SHP77 treated with DMSO at 0.1 percent for 48 hours (cell line): Measurements from ENCODE around the gene RPH3AL.
"Not testable (repeated sequence)": the region's sequence is repeated elsewhere in the genome, so short reads cannot be mapped to it uniquely, and the experiment has no call there.

Experiments used
- DNase-seq: peaks from one replicate; lab custom pipeline; 2025; lab: John Stamatoyannopoulos, UW

RPH3AL gene

DNA sequence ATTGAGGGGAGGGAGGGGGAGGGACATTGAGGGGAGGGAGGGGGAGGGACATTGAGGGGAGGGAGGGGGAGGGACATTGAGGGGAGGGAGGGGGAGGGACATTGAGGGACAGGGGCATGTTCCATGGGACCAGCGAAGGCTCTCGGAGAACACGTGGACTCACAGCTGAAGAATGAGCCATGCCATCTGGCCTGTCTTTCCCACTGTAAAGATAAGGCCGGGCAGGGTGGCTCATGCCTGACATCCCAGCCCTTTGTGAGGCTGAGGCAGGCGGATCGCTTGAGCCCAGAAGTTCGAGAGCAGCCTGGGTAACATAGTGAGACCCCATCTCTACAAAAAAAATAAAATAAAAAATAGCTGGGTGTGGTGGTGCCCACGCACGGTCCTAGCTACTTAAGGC lies 32.5 kb downstream of the RPH3AL start:
- DNase-seq: no peak

DNA sequence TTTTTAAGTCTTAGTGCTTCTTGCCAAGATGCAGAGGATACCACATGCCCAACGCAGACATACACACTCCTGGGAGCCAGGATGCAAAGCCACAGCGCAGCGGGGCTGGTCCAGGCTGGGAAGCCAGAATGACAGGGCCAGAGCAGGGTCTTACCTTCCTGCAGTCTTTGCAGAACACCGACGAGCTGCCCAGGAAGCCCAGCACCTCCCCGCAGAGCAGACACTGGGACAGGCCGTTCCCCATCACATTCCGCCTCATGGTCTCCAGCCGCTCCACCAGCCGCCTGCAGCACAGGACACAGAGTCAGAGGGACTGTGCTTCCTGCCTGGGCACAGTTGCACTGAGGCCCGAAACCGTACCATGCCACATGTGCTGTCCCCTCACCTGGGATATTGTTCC lies 33.3 kb downstream of the RPH3AL start:
- DNase-seq: no peak

DNA sequence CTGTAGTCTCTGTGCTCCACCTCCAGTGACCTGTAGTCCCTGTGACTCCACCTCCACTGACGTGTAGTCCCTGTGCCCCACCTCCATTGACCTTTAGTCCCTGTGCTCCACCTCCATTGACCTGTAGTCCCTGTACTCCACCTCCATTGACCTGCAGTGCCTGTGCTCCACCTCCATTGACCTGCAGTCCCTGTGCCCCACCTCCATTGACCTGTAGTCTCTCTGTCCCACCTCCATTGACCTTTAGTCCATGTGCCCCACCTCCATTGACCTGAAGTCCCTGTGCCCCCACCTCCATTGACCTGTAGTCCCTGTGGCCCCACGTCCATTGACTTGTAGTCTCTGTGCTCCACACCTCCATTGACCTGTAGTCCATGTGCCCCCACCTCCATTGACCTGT lies 35.5 kb downstream of the RPH3AL start:
- not testable (repeated sequence) for DNase-seq

DNA sequence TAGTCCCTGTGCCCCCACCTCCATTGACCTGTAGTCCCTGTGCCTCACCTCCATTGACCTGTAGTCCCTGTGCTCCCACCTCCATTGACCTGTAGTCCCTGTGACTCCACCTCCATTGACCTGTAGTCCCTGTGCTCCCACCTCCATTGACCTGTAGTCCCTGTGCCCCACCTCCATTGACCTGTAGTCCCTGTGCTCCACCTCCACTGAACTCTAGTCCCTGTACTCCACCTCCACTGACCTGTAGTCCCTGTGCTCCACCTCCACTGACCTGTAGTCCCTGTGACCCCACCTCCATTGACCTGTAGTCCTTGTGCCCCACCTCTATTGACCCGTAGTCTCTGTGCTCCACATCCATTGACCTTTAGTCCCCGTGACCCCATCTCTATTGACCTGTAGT lies 37.2 kb downstream of the RPH3AL start:
- not testable (repeated sequence) for DNase-seq

DNA sequence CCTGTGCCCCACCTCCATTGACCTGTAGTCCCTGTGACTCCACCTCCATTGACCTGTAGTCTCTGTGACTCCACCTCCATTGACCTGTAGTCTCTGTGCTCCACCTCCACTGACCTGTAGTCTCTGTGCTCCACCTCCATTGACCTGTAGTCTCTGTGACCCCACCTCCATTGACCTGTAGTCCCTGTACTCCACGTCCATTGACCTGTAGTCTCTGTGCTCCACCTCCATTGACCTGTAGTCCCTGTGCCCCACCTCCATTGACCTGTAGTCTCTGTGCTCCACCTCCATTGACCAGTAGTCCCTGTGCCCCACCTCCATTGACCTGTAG lies 38.0 kb downstream of the RPH3AL start:
- DNase-seq: not testable (repeated sequence)

DNA sequence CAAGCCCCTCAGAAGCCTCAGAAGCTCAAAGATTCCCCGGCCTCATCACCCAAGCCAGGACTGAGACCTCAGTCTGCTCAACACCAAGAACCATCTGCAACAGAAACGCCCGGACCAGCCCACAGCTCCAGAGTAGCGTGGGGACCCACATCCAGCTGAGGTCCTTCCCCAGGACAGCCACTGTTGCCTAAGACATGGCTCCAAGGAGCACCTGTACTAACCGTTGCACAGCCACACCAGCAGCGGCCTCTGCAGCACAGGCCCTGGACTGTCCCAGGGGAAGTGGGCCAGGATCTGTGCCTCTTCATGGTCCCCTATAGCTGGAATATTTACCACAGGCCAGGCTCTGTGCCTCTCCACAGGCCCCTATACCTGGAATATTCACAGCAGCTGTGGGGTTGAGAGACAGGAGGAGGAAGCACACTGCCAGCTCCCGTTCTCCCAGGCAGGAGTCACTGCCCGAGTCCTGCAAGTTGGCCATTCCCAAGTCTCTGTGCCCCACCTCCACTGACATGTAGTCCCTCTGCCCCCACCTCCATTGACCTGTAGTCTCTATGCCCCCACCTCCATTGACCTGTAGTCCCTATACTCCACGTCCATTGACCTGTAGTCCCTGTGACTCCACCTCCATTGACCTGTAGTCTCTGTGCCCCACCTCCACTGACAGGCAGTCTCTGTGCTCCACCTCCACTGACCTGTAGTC lies 38.5 kb downstream of the RPH3AL start:
- DNase-seq: no peak

DNA sequence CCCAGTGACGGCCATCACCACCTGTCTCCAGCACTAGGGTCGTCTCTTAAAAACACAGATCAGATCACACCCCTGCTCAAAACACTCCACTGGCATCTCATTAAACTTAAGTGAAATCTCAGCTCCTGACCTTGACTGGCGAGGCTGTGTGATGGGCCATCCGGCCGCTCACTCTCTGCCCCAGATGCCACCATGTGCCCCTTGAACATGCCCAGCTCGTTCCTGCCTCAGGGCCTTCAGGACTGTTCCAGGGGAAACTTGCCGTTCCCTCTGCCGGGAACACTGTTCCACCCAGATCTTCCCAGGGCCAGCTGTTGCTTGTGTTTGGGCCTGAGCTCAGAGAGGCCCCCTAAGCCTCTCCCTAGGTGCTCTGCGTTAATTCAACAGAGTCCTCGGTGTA lies 39.4 kb downstream of the RPH3AL start:
- DNase-seq: no peak

GRCh38 chr17:312476-313148 lies 40.0 kb downstream of the RPH3AL start:
- DNase-seq: no peak

DNA sequence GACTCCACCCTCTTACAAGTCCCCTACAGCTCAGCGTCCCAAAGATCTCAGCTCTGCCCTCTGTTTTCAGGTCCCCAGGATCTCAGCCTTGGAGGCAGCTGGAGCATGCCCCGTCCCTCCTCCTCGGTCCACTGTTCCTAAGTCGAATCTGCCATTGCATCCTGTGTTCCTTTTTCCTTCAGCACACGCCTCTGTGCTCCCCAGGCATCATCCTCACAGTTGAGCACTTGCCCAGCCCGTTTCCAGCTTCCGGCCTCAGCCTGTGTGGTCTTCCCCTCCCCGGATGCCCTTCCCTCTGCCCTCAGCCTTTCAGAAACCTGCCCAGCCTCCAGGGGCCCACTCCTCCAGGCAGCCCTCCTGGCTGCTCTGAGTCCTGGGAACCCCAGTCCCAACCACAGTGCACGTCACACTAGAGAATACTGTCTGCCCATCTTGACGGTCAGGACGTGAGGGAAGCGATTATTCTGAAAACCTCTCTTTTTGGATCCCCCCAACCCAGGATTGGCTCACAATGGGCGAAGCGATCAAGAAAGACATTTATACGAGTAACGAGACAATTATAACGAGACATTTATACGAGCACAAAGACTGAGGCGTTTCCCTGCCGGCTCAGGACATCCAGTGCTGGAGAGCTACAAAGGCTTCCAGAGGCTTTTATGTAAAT lies 41.4 kb downstream of the RPH3AL start:
- DNase-seq: no peak

- no peak for DNase-seq
Measured at GRCh38 chr17:310111-311010, 42.2 kb downstream of the RPH3AL start.

- DNase-seq: no peak
Measured at GRCh38 chr17:309361-309888, 43.2 kb downstream of the RPH3AL start.

DNA sequence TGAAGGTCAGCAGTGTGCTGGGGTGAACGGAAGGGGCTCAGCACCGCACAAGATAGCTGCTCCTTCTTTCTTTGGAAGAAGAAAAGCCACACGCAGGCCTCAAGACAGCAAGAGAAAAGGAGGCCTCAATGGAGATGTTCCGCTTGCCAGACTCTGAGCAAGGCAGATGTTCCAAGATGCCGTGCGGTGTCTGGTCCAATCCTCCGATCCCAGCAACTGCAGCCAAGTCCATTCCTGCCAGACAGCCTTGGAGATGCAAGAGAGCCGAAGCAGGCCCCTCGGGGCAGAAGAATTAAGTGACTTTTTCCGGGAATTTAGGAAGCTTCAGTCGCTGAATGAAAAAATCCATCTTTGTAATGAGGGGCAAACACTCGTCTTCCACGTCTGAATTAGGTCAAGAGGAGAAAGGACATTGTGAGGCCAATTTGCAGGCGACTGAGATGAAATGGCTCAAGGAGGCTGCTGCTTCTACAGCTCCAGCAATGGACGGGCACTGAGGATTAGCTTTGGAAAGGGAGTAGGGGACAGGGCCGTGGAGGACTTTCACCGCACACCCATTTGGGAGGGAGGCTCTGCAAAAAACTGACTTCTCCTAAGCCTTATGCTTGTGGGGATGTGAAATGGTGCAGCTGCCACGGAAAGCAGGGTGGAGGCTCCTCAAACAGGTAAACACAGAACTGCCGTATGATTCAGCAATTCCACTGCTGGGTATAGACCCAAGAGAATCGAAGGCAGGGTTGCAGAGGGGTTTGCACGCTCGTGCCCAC lies 44.7 kb downstream of the RPH3AL start:
- no peak for DNase-seq

DNA sequence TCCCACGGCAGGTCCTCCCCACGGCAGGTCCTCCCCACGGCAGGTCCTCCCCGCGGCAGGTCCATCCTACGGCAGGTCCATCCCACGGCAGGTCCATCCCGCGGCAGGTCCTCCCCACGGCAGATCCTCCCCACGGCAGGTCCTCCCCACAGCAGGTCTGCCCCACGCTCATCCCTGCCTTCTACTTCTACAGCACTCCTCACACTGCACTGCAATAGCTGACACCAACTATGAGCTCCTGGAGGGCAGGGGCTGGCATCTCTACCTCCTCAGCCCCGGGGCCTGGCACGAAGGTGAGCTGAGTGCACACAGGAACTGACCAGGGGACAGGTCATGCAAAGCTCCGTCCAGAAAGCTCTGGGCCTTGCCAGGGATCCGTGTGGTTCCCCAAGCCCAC lies 45.3 kb downstream of the RPH3AL start:
- no peak for DNase-seq

DNA sequence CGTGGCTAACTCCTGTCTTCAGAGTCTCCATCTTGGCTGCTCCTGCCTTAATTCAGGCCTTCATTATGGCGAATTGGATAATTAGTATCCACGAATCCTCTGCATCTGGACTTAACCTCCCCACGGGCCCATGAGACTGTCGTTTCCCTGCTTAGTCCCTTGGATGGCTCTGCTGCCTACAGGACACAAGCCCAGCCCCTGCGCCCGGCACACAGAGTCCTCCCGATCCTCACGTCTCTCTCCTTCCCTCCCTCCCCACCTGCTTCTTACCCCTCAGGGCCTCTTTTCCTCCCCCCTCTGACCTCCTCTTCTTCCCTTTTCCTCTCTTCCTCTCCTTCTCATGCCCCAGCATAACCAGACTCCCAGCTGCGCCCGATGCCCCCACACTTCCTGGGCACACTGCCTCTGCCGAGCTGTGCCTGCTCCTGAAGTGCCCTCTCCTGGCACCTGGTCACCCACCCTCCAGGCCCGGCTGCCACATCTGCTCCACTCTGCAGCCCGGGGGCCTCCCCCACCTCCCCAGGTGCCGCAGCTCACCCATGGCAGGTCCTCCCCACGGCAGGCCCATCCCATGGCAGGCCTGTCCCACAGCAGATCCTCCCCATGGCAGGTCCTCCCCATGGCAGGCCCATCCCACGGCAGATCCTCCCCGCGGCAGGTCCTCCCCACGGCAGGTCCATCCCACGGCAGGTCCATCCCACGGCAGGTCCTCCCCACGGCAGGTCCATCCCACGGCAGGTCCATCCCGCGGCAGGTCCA lies 45.9 kb downstream of the RPH3AL start:
- no peak for DNase-seq

DNA sequence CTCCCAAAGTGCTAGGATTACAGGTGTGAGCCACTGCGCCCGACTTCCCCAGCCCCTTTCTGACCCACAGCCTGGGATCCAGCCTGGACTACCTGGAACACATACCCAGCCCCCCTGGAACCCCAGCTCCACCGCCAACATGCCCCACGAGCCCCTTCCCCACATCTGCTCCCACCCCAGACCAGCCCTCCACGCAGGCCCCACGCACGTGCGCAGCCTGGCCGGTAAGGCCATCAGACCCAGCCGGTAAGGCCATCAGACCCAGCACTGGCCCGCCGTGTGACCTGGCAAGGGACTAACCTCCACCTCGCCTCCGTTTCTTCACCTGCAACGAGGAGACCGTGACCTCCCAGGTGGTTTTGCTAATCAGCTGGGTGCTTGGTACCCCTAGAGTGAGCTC lies 46.5 kb downstream of the RPH3AL start:
- DNase-seq: no peak

- DNase-seq: no peak
Measured at GRCh38 chr17:305090-305976, 47.3 kb downstream of the RPH3AL start.

- no peak for DNase-seq
Measured at GRCh38 chr17:304461-304860, 48.1 kb downstream of the RPH3AL start.

DNA sequence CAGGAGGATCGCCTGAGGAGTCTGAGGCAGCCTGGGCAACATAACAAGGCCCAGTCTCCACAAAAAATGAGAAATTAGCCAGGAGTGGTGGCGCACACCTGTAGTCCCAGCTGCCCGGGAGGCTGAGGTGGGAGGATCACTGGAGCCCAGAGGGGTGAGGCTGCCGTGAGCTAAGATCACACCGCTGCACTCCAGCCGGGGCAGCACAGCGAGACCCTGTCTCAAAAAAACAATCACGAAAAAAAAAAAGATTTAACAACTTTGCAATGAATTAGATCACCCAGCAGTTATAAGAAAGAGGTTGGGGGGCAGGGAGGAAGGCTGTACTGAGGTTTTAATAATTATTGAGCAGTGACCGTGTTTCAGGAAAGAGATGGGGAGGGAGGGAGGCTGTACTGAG lies 49.4 kb downstream of the RPH3AL start:
- DNase-seq: no peak

DNA sequence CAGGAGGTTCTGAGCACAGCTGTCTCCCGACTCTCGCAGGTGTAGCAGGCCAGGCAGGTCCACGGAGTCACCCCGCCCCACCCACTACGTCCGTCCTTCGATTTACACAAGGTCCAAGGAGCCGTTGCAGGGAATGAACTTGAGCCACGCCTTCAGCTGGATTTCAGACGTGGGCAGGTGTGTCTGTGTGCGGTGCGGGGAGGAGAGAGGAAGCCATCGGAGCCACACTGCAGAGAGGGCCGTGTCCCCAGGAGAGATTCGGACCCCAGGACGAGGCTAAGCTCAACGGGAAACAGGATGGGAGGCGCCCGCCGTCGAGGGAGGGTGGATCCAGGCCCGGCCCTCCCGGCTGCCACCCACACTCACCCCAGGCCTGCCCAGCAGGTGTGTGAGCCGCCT lies 50.3 kb downstream of the RPH3AL start:
- no peak for DNase-seq
